AG08396 (cell line): ENCODE results near the gene PNPLA1.
A peak's percentile ranks its signal among the peaks of the same experiment; 100 is the strongest.

Experiments used
- DNase-seq: peaks from one replicate; pipeline ENCODE4 v3.0.0; 2012; ENCODE audit warnings: low spot score, mixed read lengths

PNPLA1 gene

GRCh38 chr6:36315921-36316320 lies 46.1 kb downstream of the PNPLA1 start:
- DNase-seq = no peak

GRCh38 chr6:36317623-36318022 lies 47.8 kb downstream of the PNPLA1 start:
- no peak for DNase-seq

GRCh38 chr6:36318690-36319435 lies 49.0 kb downstream of the PNPLA1 start:
- no peak for DNase-seq

GRCh38 chr6:36319436-36319762 lies 49.5 kb downstream of the PNPLA1 start:
- no peak for DNase-seq

- DNase-seq = no peak
Observed at GRCh38 chr6:36319821-36320220, 50.0 kb downstream of the PNPLA1 start.

GRCh38 chr6:36320475-36320874 lies 50.6 kb downstream of the PNPLA1 start:
- no peak for DNase-seq

GRCh38 chr6:36322591-36322990 lies 52.7 kb downstream of the PNPLA1 start:
- DNase-seq = no peak

- no peak for DNase-seq
Observed at GRCh38 chr6:36323062-36323461, 53.2 kb downstream of the PNPLA1 start.

GRCh38 chr6:36324191-36324590 lies 54.3 kb downstream of the PNPLA1 start:
- DNase-seq = no peak

- DNase-seq = no peak
Observed at GRCh38 chr6:36324715-36325114, 54.9 kb downstream of the PNPLA1 start.

- peak; percentile 39 for DNase-seq
Observed at GRCh38 chr6:36326356-36326995, 56.6 kb downstream of the PNPLA1 start.

GRCh38 chr6:36327226-36327918 lies 57.5 kb downstream of the PNPLA1 start:
- no peak for DNase-seq

GRCh38 chr6:36327919-36328236 lies 58.0 kb downstream of the PNPLA1 start:
- no peak for DNase-seq

GRCh38 chr6:36328600-36328999 lies 58.7 kb downstream of the PNPLA1 start:
- DNase-seq = no peak

GRCh38 chr6:36329798-36330291 lies 60.0 kb downstream of the PNPLA1 start:
- no peak for DNase-seq

GRCh38 chr6:36330366-36330765 lies 60.5 kb downstream of the PNPLA1 start:
- no peak for DNase-seq

GRCh38 chr6:36331381-36331780 lies 61.5 kb downstream of the PNPLA1 start:
- DNase-seq = no peak

- no peak for DNase-seq
Observed at GRCh38 chr6:36333171-36333895, 63.5 kb downstream of the PNPLA1 start.

GRCh38 chr6:36333931-36334725 lies 64.3 kb downstream of the PNPLA1 start:
- DNase-seq = no peak

- no peak for DNase-seq
Observed at GRCh38 chr6:36334832-36335459, 65.1 kb downstream of the PNPLA1 start.

- no peak for DNase-seq
Observed at GRCh38 chr6:36335465-36336207, 65.8 kb downstream of the PNPLA1 start.
